ENCODE data around the gene PLB1.

The PLB1 gene

GRCh38 chr2:28643911-28644334 lies 148.1 kb downstream of the PLB1 start:
- no peak for DNase-seq (ENCODE audit: low read depth in 1 of 2, low spot score in 1 of 2)

GRCh38 chr2:28644760-28645159 lies 148.9 kb downstream of the PLB1 start:
- no peak for DNase-seq (ENCODE audit: low read depth in 1 of 2, low spot score in 1 of 2)

GRCh38 chr2:28645553-28645952 lies 149.7 kb downstream of the PLB1 start:
- DNase-seq (ENCODE audit: low read depth in 1 of 2, low spot score in 1 of 2), result no peak

DNA sequence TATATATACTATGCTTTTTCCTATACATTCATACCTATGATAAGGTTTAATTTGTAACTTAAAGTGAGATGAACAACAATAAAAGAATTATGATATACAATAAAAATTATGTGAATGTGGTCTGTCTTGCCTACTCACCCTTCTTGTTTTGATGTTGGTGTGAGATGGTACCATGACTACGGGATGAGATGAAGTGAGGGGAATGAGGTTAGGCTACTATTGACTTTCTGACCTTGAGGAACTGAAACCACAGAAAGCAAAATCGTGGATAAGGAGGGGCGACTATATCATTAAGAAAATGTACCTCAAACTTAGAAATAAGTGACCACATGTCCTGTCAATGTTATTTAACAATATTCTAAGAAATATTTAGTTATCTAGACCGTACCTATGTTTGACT lies 151.8 kb downstream of the PLB1 start:
- DNase-seq (ENCODE audit: low read depth in 1 of 2, low spot score in 1 of 2), result no peak

- no peak for DNase-seq (ENCODE audit: low read depth in 1 of 2, low spot score in 1 of 2)
Observed at GRCh38 chr2:28648147-28648546, 152.3 kb downstream of the PLB1 start.

GRCh38 chr2:28648671-28649395 lies 153.0 kb downstream of the PLB1 start:
- DNase-seq (ENCODE audit: low read depth in 1 of 2, low spot score in 1 of 2), result no peak

GRCh38 chr2:28649481-28650265 lies 153.8 kb downstream of the PLB1 start:
- DNase-seq (ENCODE audit: low read depth in 1 of 2, low spot score in 1 of 2), result no peak

- no peak for DNase-seq (ENCODE audit: low read depth in 1 of 2, low spot score in 1 of 2)
Observed at GRCh38 chr2:28650266-28650584, 154.4 kb downstream of the PLB1 start.

DNA sequence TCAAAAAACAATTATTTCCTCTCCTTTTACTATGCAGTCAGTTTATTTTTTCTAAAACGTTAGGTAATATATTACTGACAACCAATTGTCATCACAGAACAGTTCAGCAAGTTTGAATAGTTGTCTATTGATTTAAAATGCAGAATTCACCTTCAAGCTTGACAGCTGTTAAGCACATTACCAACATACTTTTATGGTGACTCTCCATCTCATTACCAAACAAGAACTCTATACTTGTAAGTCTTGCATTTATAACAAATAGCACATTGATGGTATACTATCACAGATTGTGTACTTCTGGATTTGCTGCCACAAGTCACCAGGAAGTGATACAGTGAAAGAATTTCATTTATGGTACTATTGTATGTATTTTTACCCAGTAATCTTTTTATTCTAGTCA lies 156.4 kb downstream of the PLB1 start:
- no peak for DNase-seq (ENCODE audit: low read depth in 1 of 2, low spot score in 1 of 2)

DNA sequence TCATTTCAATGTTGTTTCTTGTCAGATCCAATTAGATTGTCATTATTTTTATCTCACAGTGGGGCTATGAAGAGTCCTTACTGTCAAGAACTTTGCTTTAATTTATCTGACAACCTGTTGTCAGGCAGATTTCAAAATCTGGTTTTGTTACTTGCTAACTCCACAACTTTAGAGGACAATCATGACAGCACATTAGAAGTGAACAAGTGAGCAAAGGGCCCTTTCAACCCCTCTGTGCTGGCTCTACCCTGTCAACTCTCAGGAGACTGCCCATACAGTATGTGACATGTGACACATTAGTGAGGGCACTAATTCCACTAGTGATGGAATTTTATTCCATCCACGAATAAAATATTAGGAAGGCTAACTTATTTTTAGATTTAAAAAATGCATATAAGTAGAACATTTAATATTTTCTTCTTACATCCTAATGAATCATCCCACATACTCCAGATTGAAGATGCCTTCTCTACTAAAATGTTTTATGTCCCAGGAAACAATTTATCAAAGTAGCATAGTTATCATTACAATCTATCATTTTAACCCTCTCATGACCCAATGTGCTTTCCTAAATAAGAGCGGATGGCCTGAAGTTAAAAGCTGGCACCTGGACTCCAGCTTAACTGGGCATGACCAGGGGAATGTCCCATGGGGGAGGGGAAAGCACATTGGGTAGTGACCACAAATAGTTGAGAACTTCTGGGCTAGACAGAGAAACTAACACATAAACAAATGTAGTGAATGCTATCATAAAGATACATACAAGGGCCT lies 158.2 kb downstream of the PLB1 start:
- DNase-seq (ENCODE audit: low read depth in 1 of 2, low spot score in 1 of 2), result no peak

DNA sequence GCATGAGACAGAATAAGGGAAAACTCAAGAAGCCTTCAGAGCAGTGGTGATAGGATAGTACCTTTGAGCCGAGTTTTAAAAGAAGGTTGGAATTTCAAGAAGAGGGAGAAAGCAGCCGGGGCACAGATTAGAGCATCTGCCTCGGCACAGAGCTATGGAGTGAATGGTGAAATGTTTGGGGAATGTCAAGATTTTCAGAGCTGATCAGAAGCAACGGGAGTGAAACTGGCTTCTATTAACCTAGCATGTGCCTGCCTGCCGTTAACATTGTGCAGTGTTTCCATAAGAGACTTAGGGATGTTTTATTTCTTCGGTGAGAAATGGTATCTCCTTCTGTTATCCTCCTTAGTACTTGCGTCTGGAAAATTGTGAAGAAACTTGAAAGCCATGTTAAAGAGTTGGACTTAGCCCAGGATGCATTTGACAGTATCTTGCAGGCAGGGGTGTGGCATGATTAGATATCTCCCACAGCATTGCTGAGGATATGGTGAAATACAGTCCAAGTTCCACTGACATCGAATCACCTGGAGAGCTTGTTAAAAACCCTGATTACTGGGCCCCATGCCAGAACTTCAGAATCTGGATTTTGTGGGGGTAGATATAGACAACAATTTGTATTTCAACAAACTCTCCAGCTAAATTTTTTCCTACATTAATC lies 158.9 kb downstream of the PLB1 start:
- DNase-seq (ENCODE audit: low read depth in 1 of 2, low spot score in 1 of 2), result no peak

DNA sequence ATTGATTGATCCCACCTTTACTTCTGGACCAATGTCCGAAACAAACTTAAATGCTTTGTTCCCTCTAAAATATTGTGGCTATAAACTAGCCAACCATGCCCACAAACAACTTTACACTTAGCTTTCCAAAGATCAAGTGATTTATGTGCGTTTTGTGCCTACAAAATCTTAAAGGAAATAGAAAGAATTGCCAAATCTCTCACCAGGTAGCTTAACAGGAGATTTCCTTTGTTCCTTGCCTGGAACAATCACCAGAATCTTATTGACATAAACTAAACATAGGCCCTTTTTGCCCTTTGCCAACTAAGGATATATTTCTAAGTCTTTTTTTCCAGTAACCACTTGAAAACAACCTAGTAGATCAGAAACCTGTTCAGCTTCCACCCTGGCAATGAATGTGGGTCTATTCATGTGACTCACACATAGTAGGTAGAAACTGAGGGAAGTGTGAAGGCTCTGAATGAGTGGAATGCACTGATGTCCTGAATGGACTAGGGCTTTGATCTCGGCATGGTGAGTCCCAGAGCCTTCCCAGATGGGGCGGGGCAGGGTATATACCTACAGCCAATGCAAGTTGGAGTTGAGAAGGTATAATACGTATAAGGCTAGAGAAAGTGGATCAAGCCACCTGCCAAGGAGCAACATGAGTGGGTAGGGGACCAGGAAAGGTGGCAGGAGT lies 161.2 kb downstream of the PLB1 start:
- DNase-seq (ENCODE audit: low read depth in 1 of 2, low spot score in 1 of 2), result no peak

- no peak for DNase-seq (ENCODE audit: low read depth in 1 of 2, low spot score in 1 of 2)
Observed at GRCh38 chr2:28658369-28658768, 162.5 kb downstream of the PLB1 start.

GRCh38 chr2:28659127-28659526 lies 163.3 kb downstream of the PLB1 start:
- DNase-seq (ENCODE audit: low read depth in 1 of 2, low spot score in 1 of 2), result no peak

DNA sequence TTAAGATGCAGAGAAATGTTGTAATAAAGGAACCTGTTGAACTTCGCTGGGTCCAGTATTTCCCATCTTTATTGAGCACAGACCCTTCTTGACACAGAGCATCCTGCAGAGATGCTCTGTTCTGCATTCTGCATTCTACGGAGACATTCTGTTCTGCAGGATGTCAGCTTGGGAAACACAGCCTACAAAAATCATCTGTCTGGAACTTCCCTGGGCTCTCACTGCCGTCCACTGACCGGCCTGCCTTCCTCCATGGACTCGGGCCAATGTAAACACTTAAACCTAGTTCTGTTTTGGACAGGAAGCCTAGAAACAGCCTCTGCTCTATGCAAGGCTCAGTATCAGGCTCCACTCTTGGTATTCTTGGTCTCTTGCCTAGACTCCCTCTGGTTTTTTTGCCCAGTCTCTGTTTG lies 165.7 kb downstream of the PLB1 start:
- no peak for DNase-seq (ENCODE audit: low read depth in 1 of 2, low spot score in 1 of 2)

- DNase-seq (ENCODE audit: low read depth in 1 of 2, low spot score in 1 of 2), result no peak
Observed at GRCh38 chr2:28662044-28662443, 166.2 kb downstream of the PLB1 start.

DNA sequence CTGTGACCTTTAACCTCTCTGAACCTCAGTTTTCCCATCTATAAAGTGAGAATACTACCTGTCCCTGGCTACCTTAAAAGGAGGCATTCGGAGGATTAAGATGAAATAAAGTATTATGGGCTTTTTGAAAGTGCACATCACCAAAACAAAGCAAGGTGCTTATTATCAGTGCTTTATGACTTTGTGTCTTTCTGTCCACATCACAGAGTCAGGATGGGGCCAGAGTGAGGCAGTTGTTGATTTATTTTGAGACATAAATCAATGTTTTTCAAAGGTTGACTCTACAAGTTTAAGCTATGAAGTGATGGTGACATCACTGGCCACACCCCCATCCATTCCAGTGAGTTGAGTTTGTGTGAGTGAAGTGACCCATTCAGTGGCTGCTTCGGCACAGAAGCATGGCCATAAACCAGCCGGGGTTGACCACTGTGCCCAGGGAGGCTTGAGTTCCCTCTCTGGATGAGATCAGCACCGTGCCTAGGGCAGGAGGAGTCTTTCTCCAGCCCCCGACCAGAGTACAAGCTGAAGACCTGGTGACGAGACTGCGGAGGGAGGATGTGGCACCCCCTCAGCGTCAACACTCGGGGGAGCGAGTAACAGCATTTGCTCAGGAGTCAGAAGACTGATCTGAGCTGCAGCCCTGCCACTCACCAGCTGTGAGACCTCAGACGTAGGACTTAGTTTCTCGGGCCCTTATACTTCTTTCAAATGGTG lies 166.8 kb downstream of the PLB1 start:
- DNase-seq (ENCODE audit: low read depth in 1 of 2, low spot score in 1 of 2), result no peak

DNA sequence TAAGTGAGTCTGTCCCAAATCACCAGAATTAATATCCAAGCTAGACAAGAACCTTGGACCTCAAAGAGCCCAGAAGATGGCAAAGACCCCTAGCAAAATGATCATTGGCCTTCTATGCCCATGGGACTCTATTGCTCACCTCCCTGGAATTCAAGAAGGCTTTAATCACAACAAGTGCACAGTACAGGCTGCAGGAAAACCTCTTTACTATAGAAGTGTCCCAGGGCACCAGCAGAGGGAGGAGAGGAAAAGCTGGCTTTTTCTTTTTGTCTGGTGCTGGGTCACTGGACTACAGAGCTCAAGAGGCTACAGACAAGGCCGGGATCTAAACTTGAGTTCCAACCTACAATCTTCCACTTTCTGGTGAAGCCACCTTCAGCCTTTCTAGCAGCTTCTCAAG lies 167.5 kb downstream of the PLB1 start:
- DNase-seq (ENCODE audit: low read depth in 1 of 2, low spot score in 1 of 2), result no peak

DNA sequence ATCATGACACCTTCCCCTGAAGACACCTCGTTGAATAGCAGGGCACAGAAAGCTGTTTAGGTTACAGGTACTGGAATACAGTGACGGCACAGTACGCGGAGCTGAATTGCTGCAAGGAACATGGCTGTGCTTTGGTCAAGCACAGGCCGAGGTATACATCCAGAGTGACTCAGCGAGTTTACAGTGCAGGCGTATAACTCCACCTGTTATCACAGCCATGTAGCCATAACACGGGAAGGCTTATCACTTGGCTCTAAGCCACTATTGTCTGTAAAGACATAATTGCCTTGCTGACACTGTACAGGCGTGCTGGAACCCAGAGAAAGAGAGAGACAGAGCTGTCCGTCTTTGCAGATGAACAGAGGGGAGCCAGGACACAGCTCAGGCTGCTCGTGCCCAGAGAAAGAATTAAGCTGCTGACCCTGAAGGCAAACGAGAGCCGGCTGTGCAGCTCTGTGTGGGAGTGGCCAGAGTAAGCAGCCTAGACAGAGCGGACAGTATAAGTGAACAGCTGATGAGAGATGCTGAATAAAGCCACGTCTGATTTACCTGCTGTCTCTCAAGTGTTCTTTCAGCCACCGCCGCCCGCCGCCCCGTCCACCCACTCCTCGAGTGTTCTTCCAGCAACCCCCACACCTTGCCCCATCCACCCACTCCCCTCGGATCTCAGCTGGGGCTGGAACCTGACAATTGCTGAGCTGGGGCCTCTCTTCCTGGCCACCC lies 168.4 kb downstream of the PLB1 start:
- DNase-seq (ENCODE audit: low read depth in 1 of 2, low spot score in 1 of 2), result no peak

Measured in activated CD4-positive, alpha-beta T cell treated with anti-CD3 and anti-CD28 coated beads, Interleukin-2, amount 50 U/mL, for 24 hours (primary cell).